GM18861 (cell line): ENCODE measurements around the gene TLCD1.
A peak's percentile ranks its signal among the peaks of the same experiment; 100 is the strongest.
"Not testable (repeated sequence)": the region's sequence is repeated elsewhere in the genome, so short reads cannot be mapped to it uniquely, and the experiment has no call there.

Experiments
- ATAC-seq: cut with Tn5 transposase; IDR thresholded peaks from one replicate; pipeline ENCODE4 v1.9.1; 2021; ENCODE audit not compliant: unreplicated experiment

Gene TLCD1

GRCh38 chr17:28729950-28730330 is 3.9 kb upstream of the TLCD1 start:
- no peak for ATAC-seq

- peak; percentile 26 for ATAC-seq
Observed at GRCh38 chr17:28728364-28729200, 2.5 kb upstream of the TLCD1 start, which contains the start of gene NEK8. TSS of gene NEK8 (plus strand) at chr17:28728788. CDS start at chr17:28728814, 26 bp downstream.

- peak; percentile 26 for ATAC-seq
Observed at GRCh38 chr17:28726627-28727491, 826 bp upstream of the TLCD1 start.

GRCh38 chr17:28725660-28726225 is 290 bp downstream of the TLCD1 start:
- ATAC-seq = no peak

GRCh38 chr17:28725166-28725659 is 820 bp downstream of the TLCD1 start:
- ATAC-seq = no peak

GRCh38 chr17:28724500-28725165 is 1.4 kb downstream of the TLCD1 start:
- no peak for ATAC-seq

- not testable (repeated sequence) for ATAC-seq
Observed at GRCh38 chr17:28723836-28724499, 2.1 kb downstream of the TLCD1 start.

GRCh38 chr17:28723159-28723835 is 2.7 kb downstream of the TLCD1 start:
- ATAC-seq = no peak

GRCh38 chr17:28722417-28723158 is 3.4 kb downstream of the TLCD1 start:
- no peak for ATAC-seq

GRCh38 chr17:28720997-28721329 is 5.1 kb downstream of the TLCD1 start:
- not testable (repeated sequence) for ATAC-seq

GRCh38 chr17:28720247-28720996 is 5.6 kb downstream of the TLCD1 start:
- no peak for ATAC-seq

- ATAC-seq = no peak
Observed at GRCh38 chr17:28719021-28719433, 7.0 kb downstream of the TLCD1 start.

GRCh38 chr17:28718333-28719020 is 7.6 kb downstream of the TLCD1 start:
- no peak for ATAC-seq

- no peak for ATAC-seq
Observed at GRCh38 chr17:28717578-28718332, 8.3 kb downstream of the TLCD1 start, which contains the start of gene RAB34. TSS of gene RAB34 (minus strand) at chr17:28717868. CDS start at chr17:28717266, 602 bp downstream.

- no peak for ATAC-seq
Observed at GRCh38 chr17:28716740-28717577, 9.1 kb downstream of the TLCD1 start.

GRCh38 chr17:28715217-28715616 is 10.8 kb downstream of the TLCD1 start:
- ATAC-seq = no peak
